OCI-LY7 (cell line): Measurements from ENCODE around the gene COL18A1.

Experiments
- CTCF ChIP-seq: fragments of 200-600 bp; sonication (generic); conservative IDR thresholded peaks from 2 replicates; pipeline ENCODE4 v1.5.1; 2014; ENCODE audit warnings: mild to moderate bottlenecking, antibody characterized with exemption, low read length, moderate library complexity, mixed read lengths
- EZH2phosphoT487 ChIP-seq: fragments of 200-600 bp; sonication (generic); IDR thresholded peaks from 2 replicates; pipeline ENCODE4 v1.6.1; 2018; ENCODE audit warnings: low read depth, borderline replicate concordance, mild to moderate bottlenecking, mixed run types, antibody characterized with exemption, low read length, moderate library complexity, mixed read lengths

- TF ChIP-seq CTCF, result no peak
- TF ChIP-seq EZH2phosphoT487, result no peak
Measured at GRCh38 chr21:45457161-45457831, 52.3 kb downstream of the COL18A1 start.
